ENCODE results near the gene GATAD2A. TPM values are rescaled to one million over a fixed set of nuclear protein-coding genes. Genes with fewer than 3 reads are reported as not detected.

Gene GATAD2A
- polyA plus RNA-seq, 1 experiment = 22.0 TPM

- H3K9me3 ChIP-seq (ENCODE audit: control insufficient read depth, insufficient read depth, low read length) = no peaks in the 10 kb centered on the region; the same call in 1 of the 2 replicates
- TF ChIP-seq CTCF (IDR thresholded peaks at IDR 0.05; ENCODE audit: low read depth, low read length) = peak; percentile 97
- no peaks in the 10 kb centered on the region for H3K27me3 ChIP-seq (ENCODE audit: control insufficient read depth, insufficient read depth, low read length)
- ChIA-PET CTCF (interaction anchor here (0.7 to 5.0 kb wide), 19 partner anchors 10 to 428 kb away, joined by 3 to 94 read pairs (median 6); partner anchors contain the start of genes GMIP and NDUFA13), POLR2A (interaction anchor here (0.6 to 1.2 kb wide), 4 partner anchors 16 to 137 kb away, joined by 3 to 4 read pairs (median 4); partner anchors contain the start of genes NDUFA13, TSSK6 and ZNF101)
- H3K27ac ChIP-seq (ENCODE audit: low read depth, low read length) = no peak overlapping the region
- H3K4me3 ChIP-seq (ENCODE audit: low read depth, low read length) = no peak overlapping the region
- no peak for DNase-seq (ENCODE audit: low read depth, low spot score)
These were observed 126.7 kb downstream of the GATAD2A start for GRCh38 chr19:19531951-19532805.

- no peak overlapping the region for H3K27ac ChIP-seq (ENCODE audit: low read depth, low read length)
- H3K9me3 ChIP-seq (ENCODE audit: control insufficient read depth, insufficient read depth, low read length) = peaks cover 3% of the 10 kb centered on the region; the same call in 1 of the 2 replicates
- ChIA-PET POLR2A (interaction anchor here (0.9 to 1.2 kb wide), 2 partner anchors 16 to 17 kb away, joined by 3 to 4 read pairs; partner anchors contain the start of genes NDUFA13 and TSSK6), CTCF (interaction anchor here (0.8 to 5.0 kb wide), 16 partner anchors 11 to 427 kb away, joined by 3 to 94 read pairs (median 6); partner anchors contain the start of genes GMIP and NDUFA13)
- TF ChIP-seq CTCF (IDR thresholded peaks at IDR 0.05; ENCODE audit: low read depth, low read length) = no peak
- peaks cover 6% of the 10 kb centered on the region for H3K27me3 ChIP-seq (ENCODE audit: control insufficient read depth, insufficient read depth, low read length)
- DNase-seq (ENCODE audit: low read depth, low spot score) = no peak
- H3K4me3 ChIP-seq (ENCODE audit: low read depth, low read length) = no peak overlapping the region
These were observed 127.6 kb downstream of the GATAD2A start for GRCh38 chr19:19532806-19533701.

GRCh38 chr19:19533841-19534240 lies 128.4 kb downstream of the GATAD2A start:
- peaks cover 11% of the 10 kb centered on the region for H3K27me3 ChIP-seq (ENCODE audit: control insufficient read depth, insufficient read depth, low read length)
- no peak overlapping the region for H3K4me3 ChIP-seq (ENCODE audit: low read depth, low read length)
- no peak for DNase-seq (ENCODE audit: low read depth, low spot score)
- peaks cover 3% of the 10 kb centered on the region; the same call in 1 of the 2 replicates for H3K9me3 ChIP-seq (ENCODE audit: control insufficient read depth, insufficient read depth, low read length)
- no peak overlapping the region for H3K27ac ChIP-seq (ENCODE audit: low read depth, low read length)
- ChIA-PET CTCF (no interaction called here), POLR2A (no interaction called here)
- no peak for TF ChIP-seq CTCF (IDR thresholded peaks at IDR 0.05; ENCODE audit: low read depth, low read length)

GRCh38 chr19:19534556-19535265 lies 129.2 kb downstream of the GATAD2A start:
- Histone ChIP-seq H3K4me3 (ENCODE audit: low read depth, low read length) (no peak overlapping the region), H3K27me3 (ENCODE audit: control insufficient read depth, insufficient read depth, low read length) (peaks cover 18% of the 10 kb centered on the region), H3K9me3 (ENCODE audit: control insufficient read depth, insufficient read depth, low read length) (peaks cover 6% of the 10 kb centered on the region; the same call in 1 of the 2 replicates), H3K27ac (ENCODE audit: low read depth, low read length) (no peak overlapping the region)
- CTCF ChIA-PET = no interaction called here
- POLR2A ChIA-PET = interaction anchor here (1.3 kb wide), 1 partner anchor 19 kb away, joined by 3 read pairs; the partner anchor contains the start of genes NDUFA13 and TSSK6
- no peak for TF ChIP-seq CTCF (IDR thresholded peaks at IDR 0.05; ENCODE audit: low read depth, low read length)
- no peak for DNase-seq (ENCODE audit: low read depth, low spot score)

All from AG04450 (cell line).